Stomach (tissue), 4 donors: ENCODE data around the gene LAMB1.

Source experiments
- EP300 ChIP-seq: sonication (generic); formaldehyde crosslinking; IDR thresholded peaks from one replicate; pipeline ENCODE4 v1.6.1; 2017; ENCODE audit warnings: antibody characterized with exemption
- POLR2A ChIP-seq, 4 donors: fragments of 450-650 bp; IDR thresholded peaks; one replicate each; pipeline ENCODE4 v1.6.1; 2016; ENCODE audit warnings: antibody characterized with exemption in 4 of 4, control low read depth in 2 of 4, mild to moderate bottlenecking in 1 of 4, moderate library complexity in 1 of 4
- TF ChIP-seq, protein P1 (sequence below), 7 experiments: fragments of 450-650 bp in 4 of 7; fragments of 200-600 bp in 3 of 7; sonication (generic) in 3 of 7; IDR thresholded peaks; one replicate each; pipeline ENCODE4 v1.5.1; 2016 to 2019; ENCODE audit warnings: antibody characterized with exemption in 7 of 7, control low read depth in 2 of 7, mild to moderate bottlenecking in 1 of 7

DNA sequence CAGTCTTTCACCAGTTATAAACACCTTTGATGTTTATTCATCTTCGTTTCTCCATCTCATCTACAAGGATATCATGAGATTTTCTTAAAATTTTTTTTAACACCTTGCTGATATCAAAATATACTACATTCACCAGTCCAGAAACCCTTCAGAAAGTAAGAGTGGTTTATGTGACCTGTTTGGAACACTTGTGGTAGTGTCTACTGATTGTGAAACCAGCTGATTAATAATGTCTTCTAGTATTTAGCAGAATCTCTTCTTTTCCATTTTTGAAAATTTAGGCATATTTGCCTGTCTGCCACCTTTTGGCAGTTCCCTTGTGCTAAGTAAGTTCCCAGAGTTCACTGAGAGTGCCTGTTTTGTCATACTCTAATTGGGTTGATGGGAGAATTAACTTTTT is 93.5 kb downstream of the LAMB1 start:
- TF ChIP-seq, protein P1, sequence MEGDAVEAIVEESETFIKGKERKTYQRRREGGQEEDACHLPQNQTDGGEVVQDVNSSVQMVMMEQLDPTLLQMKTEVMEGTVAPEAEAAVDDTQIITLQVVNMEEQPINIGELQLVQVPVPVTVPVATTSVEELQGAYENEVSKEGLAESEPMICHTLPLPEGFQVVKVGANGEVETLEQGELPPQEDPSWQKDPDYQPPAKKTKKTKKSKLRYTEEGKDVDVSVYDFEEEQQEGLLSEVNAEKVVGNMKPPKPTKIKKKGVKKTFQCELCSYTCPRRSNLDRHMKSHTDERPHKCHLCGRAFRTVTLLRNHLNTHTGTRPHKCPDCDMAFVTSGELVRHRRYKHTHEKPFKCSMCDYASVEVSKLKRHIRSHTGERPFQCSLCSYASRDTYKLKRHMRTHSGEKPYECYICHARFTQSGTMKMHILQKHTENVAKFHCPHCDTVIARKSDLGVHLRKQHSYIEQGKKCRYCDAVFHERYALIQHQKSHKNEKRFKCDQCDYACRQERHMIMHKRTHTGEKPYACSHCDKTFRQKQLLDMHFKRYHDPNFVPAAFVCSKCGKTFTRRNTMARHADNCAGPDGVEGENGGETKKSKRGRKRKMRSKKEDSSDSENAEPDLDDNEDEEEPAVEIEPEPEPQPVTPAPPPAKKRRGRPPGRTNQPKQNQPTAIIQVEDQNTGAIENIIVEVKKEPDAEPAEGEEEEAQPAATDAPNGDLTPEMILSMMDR (IDR thresholded peaks at IDR 0.05) = no peak
- no peak for TF ChIP-seq POLR2A (IDR thresholded peaks at IDR 0.05)
- no peak for TF ChIP-seq EP300
